Ovary (tissue), 3 donors: ENCODE data around the gene RNF8.

Source experiments
- CTCF ChIP-seq, 3 donors: fragments of 450-650 bp in 2 of 3; fragments of 200-600 bp in 1 of 3; IDR thresholded peaks; one replicate each; pipeline versions ENCODE4 v1.5.1 to v1.8.0; 2016 to 2022; ENCODE audit warnings: antibody characterized with exemption in 3 of 3, mild to moderate bottlenecking in 1 of 3
- POLR2A ChIP-seq: fragments of 450-650 bp; IDR thresholded peaks from one replicate; pipeline ENCODE4 v1.6.1; 2017; ENCODE audit warnings: antibody characterized with exemption, mild to moderate bottlenecking, moderate library complexity
- donor health status: DM: no; HTN: no; CAD: no.

DNA sequence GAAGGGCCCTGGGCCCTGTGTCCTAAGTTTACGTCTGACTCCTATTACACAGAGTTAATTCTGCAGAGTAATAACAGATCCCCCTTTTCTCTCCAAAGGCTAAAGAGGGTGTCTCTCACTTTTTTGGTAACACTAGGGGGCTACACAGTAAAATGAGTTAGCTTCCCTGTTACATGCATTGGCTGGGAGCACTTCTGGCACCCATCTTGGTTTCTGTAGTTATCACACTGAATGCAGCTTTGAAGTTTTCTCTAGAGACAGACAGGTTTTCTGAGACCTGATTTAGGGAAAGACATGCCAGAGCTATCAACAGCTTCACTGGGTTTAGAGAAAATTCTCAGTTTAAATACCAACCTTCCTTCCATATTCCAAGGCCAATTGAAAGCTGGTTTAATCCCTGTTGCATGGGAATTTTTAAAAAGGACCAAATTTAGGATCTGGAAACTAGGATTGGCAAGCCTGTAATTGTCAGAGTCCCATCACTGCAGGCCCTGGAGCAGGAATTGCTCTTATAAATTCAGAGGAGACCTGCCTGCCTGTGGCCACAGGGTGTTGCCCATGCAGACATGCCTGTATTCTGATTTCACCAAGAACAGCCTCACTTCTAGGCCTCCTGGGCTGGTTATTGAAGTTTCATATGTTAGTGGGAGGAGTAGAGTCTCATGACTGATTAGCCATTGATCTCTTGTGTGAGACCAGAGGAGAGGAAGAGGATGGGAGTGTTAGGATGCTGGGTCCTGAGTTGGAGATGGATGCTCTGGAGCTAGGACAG lies 29.4 kb downstream of the RNF8 start:
- TF ChIP-seq CTCF (IDR thresholded peaks at IDR 0.05) (no peak), POLR2A (no peak)
